GM19025 (cell line): ENCODE measurements around the gene ITPR3.
A peak's percentile ranks its signal among the peaks of the same experiment; 100 is the strongest.

Experiments used
- ATAC-seq: cut with Tn5 transposase; IDR thresholded peaks from one replicate; pipeline ENCODE4 v1.9.1; 2021; ENCODE audit warnings: mild to moderate bottlenecking, low read depth, moderate library complexity; ENCODE audit not compliant: unreplicated experiment

The ITPR3 gene

GRCh38 chr6:33711140-33712129 lies 90.3 kb downstream of the ITPR3 start, which contains the start of gene UQCC2:
Gene UQCC2 (minus strand): TSS chr6:33711700. CDS start chr6:33711686, 14 bp downstream.
- ATAC-seq: peak; percentile 93

- ATAC-seq: no peak
Observed at GRCh38 chr6:33712914-33713313, 91.8 kb downstream of the ITPR3 start.

GRCh38 chr6:33713786-33714185 lies 92.7 kb downstream of the ITPR3 start:
- ATAC-seq: no peak

- no peak for ATAC-seq
Observed at GRCh38 chr6:33714385-33715040, 93.4 kb downstream of the ITPR3 start.

- ATAC-seq: no peak
Observed at GRCh38 chr6:33716379-33716778, 95.3 kb downstream of the ITPR3 start.

GRCh38 chr6:33716890-33717632 lies 95.9 kb downstream of the ITPR3 start:
- ATAC-seq: no peak

- no peak for ATAC-seq
Observed at GRCh38 chr6:33717934-33718455, 96.9 kb downstream of the ITPR3 start.

GRCh38 chr6:33718713-33719112 lies 97.6 kb downstream of the ITPR3 start:
- ATAC-seq: no peak

GRCh38 chr6:33719326-33719987 lies 98.3 kb downstream of the ITPR3 start:
- ATAC-seq: no peak

GRCh38 chr6:33720998-33721397 lies 99.9 kb downstream of the ITPR3 start:
- ATAC-seq: no peak

- no peak for ATAC-seq
Observed at GRCh38 chr6:33721508-33721907, 100.4 kb downstream of the ITPR3 start.

GRCh38 chr6:33722103-33722623 lies 101.0 kb downstream of the ITPR3 start:
- ATAC-seq: no peak

- ATAC-seq: no peak
Observed at GRCh38 chr6:33723371-33724085, 102.4 kb downstream of the ITPR3 start.

GRCh38 chr6:33724102-33725023 lies 103.2 kb downstream of the ITPR3 start:
- no peak for ATAC-seq

- no peak for ATAC-seq
Observed at GRCh38 chr6:33725222-33725621, 104.1 kb downstream of the ITPR3 start.

- ATAC-seq: no peak
Observed at GRCh38 chr6:33725891-33726673, 105.0 kb downstream of the ITPR3 start.

GRCh38 chr6:33726696-33727095 lies 105.6 kb downstream of the ITPR3 start:
- ATAC-seq: no peak
